ENCODE measurements around the gene TNS2.
A peak's percentile ranks its signal among the peaks of the same experiment; 100 is the strongest.

TNS2 gene

GRCh38 chr12:53096089-53096741, 46.4 kb downstream of the TNS2 start:
- Histone ChIP-seq H3K4me3 (ENCODE audit: insufficient read depth, low read depth, low read length) (no peak overlapping the region), H3K9me3 (ENCODE audit: control insufficient read depth, low read length) (no peaks in the 10 kb centered on the region), H3K27me3 (ENCODE audit: control insufficient read depth, insufficient read depth, low read length, poor library complexity, severe bottlenecking) (peaks cover 42% of the 10 kb centered on the region), H3K36me3 (ENCODE audit: control insufficient read depth, insufficient read depth, low read length) (no peaks in the 10 kb centered on the region), H3K4me1 (ENCODE audit: control insufficient read depth, insufficient read depth, low read length) (peaks cover 16% of the 10 kb centered on the region), H3K27ac (ENCODE audit: insufficient read depth, low read depth, low read length, poor library complexity, severe bottlenecking) (no peak overlapping the region)
- 27% methylated on average over 11 of the region's 11 CpGs for WGBS, 2 experiments

DNA sequence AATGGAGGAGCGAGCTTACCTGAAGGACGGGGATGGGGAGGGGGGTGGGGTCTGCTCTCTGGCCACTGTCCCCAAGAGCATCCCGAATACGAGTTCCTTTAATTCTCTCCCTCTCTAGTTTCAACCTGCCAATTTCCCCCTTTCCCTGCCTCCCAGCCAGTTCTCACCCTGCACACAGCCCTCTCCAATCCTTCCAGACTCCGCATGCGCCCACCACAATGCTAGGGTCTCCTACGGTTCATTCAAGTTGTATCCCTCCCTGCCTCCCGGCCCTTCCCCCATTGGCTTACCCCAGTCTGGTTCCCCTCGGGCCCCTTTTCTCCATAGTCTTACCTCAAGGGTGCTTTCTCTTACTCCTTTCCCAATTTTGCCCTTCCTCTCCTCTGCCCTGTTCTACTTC, 46.9 kb downstream of the TNS2 start:
- no peak overlapping the region for H3K4me3 ChIP-seq (ENCODE audit: insufficient read depth, low read depth, low read length)
- H3K36me3 ChIP-seq (ENCODE audit: control insufficient read depth, insufficient read depth, low read length), result no peaks in the 10 kb centered on the region
- H3K27ac ChIP-seq (ENCODE audit: insufficient read depth, low read depth, low read length, poor library complexity, severe bottlenecking), result no peak overlapping the region
- WGBS, 2 experiments, result 1 to 4% methylated on average over 9 of the region's 9 CpGs
- H3K9me3 ChIP-seq (ENCODE audit: control insufficient read depth, low read length), result no peaks in the 10 kb centered on the region
- peaks cover 38% of the 10 kb centered on the region for H3K27me3 ChIP-seq (ENCODE audit: control insufficient read depth, insufficient read depth, low read length, poor library complexity, severe bottlenecking)
- H3K4me1 ChIP-seq (ENCODE audit: control insufficient read depth, insufficient read depth, low read length), result peaks cover 16% of the 10 kb centered on the region

GRCh38 chr12:53097207-53097563, 47.3 kb downstream of the TNS2 start:
- WGBS, 2 experiments, result 0 to 1% methylated on average over 9 of the region's 9 CpGs
- peaks cover 37% of the 10 kb centered on the region for H3K27me3 ChIP-seq (ENCODE audit: control insufficient read depth, insufficient read depth, low read length, poor library complexity, severe bottlenecking)
- H3K27ac ChIP-seq (ENCODE audit: insufficient read depth, low read depth, low read length, poor library complexity, severe bottlenecking), result no peak overlapping the region

GRCh38 chr12:53097564-53098353, 47.9 kb downstream of the TNS2 start, which contains the start of gene IGFBP6:
IGFBP6 (plus strand) TSS chr12:53097667; CDS start chr12:53097718, 51 bp downstream.
- 1% methylated on average over 51 of the region's 51 CpGs for WGBS, 2 experiments
- H3K27ac ChIP-seq (ENCODE audit: insufficient read depth, low read depth, low read length, poor library complexity, severe bottlenecking), result no peak within 1 kb of the TSS
- H3K27me3 ChIP-seq (ENCODE audit: control insufficient read depth, insufficient read depth, low read length, poor library complexity, severe bottlenecking), result peaks cover 37% of the 10 kb centered on the region
- H3K4me3 ChIP-seq (ENCODE audit: insufficient read depth, low read depth, low read length), result peak within 1 kb of the TSS; percentile 54
- no peaks in the 10 kb centered on the region for H3K9me3 ChIP-seq (ENCODE audit: control insufficient read depth, low read length)
- no peaks in the 10 kb centered on the region for H3K36me3 ChIP-seq (ENCODE audit: control insufficient read depth, insufficient read depth, low read length)
- H3K4me1 ChIP-seq (ENCODE audit: control insufficient read depth, insufficient read depth, low read length), result peaks cover 16% of the 10 kb centered on the region

More at GRCh38 chr12:53097207-53097563, 47.3 kb downstream of the TNS2 start:
- Histone ChIP-seq H3K9me3 (ENCODE audit: control insufficient read depth, low read length) (no peaks in the 10 kb centered on the region), H3K4me3 (ENCODE audit: insufficient read depth, low read depth, low read length) (peak overlapping the region; percentile 54), H3K4me1 (ENCODE audit: control insufficient read depth, insufficient read depth, low read length) (peaks cover 16% of the 10 kb centered on the region), H3K36me3 (ENCODE audit: control insufficient read depth, insufficient read depth, low read length) (no peaks in the 10 kb centered on the region)

DNA sequence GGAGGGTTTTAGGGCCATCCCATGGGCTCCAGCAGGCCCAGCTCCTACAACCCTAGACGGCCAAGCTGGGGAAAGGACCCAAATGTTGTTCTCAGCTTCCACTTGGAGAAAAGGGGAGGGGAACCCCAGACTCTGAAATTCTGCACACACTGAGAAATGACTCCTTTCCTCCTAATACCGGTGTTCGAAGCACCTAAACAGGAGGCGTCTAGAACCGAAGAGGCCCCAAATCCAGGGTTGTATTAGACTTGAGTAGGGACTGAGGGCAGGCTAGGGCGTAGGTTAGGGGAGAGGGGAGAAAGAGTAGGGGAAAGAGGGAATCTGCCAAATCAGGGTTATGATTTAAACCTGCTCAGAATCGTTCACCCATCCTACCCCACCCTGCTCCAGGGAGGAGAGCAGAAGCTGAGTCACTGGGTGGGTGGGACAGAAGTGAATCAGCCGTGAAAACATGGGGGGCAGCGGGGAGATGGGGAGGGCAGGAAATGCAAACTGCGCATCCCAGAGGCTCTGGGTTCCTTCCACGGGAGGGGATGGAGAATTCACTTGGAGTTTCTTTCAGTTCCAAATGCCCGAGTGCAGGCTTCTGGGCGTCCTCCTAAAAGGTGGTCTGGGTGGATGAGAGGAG, 48.6 kb downstream of the TNS2 start:
- Histone ChIP-seq H3K27me3 (ENCODE audit: control insufficient read depth, insufficient read depth, low read length, poor library complexity, severe bottlenecking) (peaks cover 37% of the 10 kb centered on the region), H3K9me3 (ENCODE audit: control insufficient read depth, low read length) (no peaks in the 10 kb centered on the region), H3K4me3 (ENCODE audit: insufficient read depth, low read depth, low read length) (peak overlapping the region; percentile 54), H3K4me1 (ENCODE audit: control insufficient read depth, insufficient read depth, low read length) (peaks cover 16% of the 10 kb centered on the region), H3K36me3 (ENCODE audit: control insufficient read depth, insufficient read depth, low read length) (no peaks in the 10 kb centered on the region), H3K27ac (ENCODE audit: insufficient read depth, low read depth, low read length, poor library complexity, severe bottlenecking) (no peak overlapping the region)
- 25 to 28% methylated on average over 12 to 13 of the region's 13 CpGs for WGBS, 2 experiments

- H3K36me3 ChIP-seq (ENCODE audit: control insufficient read depth, insufficient read depth, low read length), result no peaks in the 10 kb centered on the region
- no peak overlapping the region for H3K4me3 ChIP-seq (ENCODE audit: insufficient read depth, low read depth, low read length)
- H3K27me3 ChIP-seq (ENCODE audit: control insufficient read depth, insufficient read depth, low read length, poor library complexity, severe bottlenecking), result peaks cover 37% of the 10 kb centered on the region
- peaks cover 16% of the 10 kb centered on the region for H3K4me1 ChIP-seq (ENCODE audit: control insufficient read depth, insufficient read depth, low read length)
- WGBS, 2 experiments, result 10 to 11% methylated on average over 6 of the region's 6 CpGs
- no peak overlapping the region for H3K27ac ChIP-seq (ENCODE audit: insufficient read depth, low read depth, low read length, poor library complexity, severe bottlenecking)
- H3K9me3 ChIP-seq (ENCODE audit: control insufficient read depth, low read length), result no peaks in the 10 kb centered on the region
Measured at GRCh38 chr12:53099071-53099882, 49.4 kb downstream of the TNS2 start.

GRCh38 chr12:53100466-53101151, 50.7 kb downstream of the TNS2 start:
- Histone ChIP-seq H3K9me3 (ENCODE audit: control insufficient read depth, low read length) (no peaks in the 10 kb centered on the region), H3K36me3 (ENCODE audit: control insufficient read depth, insufficient read depth, low read length) (no peaks in the 10 kb centered on the region)

DNA sequence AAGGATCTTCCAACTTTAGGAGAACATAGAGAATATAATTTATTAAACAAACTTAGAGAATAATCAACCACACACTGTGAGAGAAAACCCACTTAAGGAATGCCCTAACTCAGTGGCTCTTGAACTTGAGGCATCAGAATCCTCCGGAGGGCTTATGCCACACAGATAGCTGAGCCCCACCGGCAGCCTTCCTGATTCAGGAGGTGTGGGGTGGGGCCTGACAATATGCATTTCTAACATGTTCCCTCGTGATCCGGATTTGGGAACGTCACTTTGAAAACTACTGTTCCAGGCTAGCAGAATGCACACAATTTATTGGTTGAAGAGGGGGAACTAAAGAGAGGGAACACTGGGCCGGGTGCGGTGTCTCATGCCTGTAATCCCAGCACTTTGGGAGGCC, 51.4 kb downstream of the TNS2 start:
- H3K4me3 ChIP-seq (ENCODE audit: insufficient read depth, low read depth, low read length), result no peak overlapping the region
- H3K36me3 ChIP-seq (ENCODE audit: control insufficient read depth, insufficient read depth, low read length), result no peaks in the 10 kb centered on the region
- peaks cover 16% of the 10 kb centered on the region for H3K4me1 ChIP-seq (ENCODE audit: control insufficient read depth, insufficient read depth, low read length)
- no peaks in the 10 kb centered on the region for H3K9me3 ChIP-seq (ENCODE audit: control insufficient read depth, low read length)
- no peak overlapping the region for H3K27ac ChIP-seq (ENCODE audit: insufficient read depth, low read depth, low read length, poor library complexity, severe bottlenecking)
- H3K27me3 ChIP-seq (ENCODE audit: control insufficient read depth, insufficient read depth, low read length, poor library complexity, severe bottlenecking), result peaks cover 32% of the 10 kb centered on the region
- 88 to 90% methylated on average over 7 of the region's 7 CpGs for WGBS, 2 experiments

More at GRCh38 chr12:53100466-53101151, 50.7 kb downstream of the TNS2 start:
- peaks cover 37% of the 10 kb centered on the region for H3K27me3 ChIP-seq (ENCODE audit: control insufficient read depth, insufficient read depth, low read length, poor library complexity, severe bottlenecking)
- peaks cover 16% of the 10 kb centered on the region for H3K4me1 ChIP-seq (ENCODE audit: control insufficient read depth, insufficient read depth, low read length)
- no peak overlapping the region for H3K27ac ChIP-seq (ENCODE audit: insufficient read depth, low read depth, low read length, poor library complexity, severe bottlenecking)
- WGBS, 2 experiments, result 88 to 90% methylated on average over 13 of the region's 13 CpGs
- H3K4me3 ChIP-seq (ENCODE audit: insufficient read depth, low read depth, low read length), result no peak overlapping the region

DNA sequence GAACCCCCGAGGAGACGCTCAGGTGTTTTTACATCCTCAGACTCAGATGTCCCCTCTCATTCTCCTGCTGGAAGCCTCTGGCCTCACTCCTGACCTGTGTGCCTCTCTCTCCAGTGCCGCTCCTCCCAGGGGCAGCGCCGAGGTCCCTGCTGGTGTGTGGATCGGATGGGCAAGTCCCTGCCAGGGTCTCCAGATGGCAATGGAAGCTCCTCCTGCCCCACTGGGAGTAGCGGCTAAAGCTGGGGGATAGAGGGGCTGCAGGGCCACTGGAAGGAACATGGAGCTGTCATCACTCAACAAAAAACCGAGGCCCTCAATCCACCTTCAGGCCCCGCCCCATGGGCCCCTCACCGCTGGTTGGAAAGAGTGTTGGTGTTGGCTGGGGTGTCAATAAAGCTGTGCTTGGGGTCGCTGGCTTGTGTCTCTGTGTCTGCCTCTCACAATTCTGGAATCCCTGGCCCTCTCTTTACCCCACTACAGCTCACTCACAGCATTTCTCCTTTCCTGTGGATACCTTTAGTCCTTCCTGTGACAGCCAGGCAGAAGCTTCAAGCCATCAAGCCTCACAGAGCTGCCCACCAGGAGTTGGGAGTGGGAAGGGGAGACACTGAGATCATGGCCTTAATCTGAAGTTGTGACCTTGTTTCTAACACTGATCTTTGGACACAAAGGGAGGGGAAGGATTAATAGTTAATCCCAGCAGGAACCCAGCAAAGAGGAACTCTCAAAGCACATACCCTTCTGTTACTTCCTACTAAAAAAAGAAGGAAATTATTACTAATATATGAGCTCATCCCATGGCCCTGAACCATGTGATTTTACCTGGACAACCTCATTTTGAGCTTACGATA, 52.3 kb downstream of the TNS2 start:
- Histone ChIP-seq H3K4me3 (ENCODE audit: insufficient read depth, low read depth, low read length) (no peak overlapping the region), H3K27me3 (ENCODE audit: control insufficient read depth, insufficient read depth, low read length, poor library complexity, severe bottlenecking) (peaks cover 23% of the 10 kb centered on the region), H3K4me1 (ENCODE audit: control insufficient read depth, insufficient read depth, low read length) (peaks cover 16% of the 10 kb centered on the region), H3K27ac (ENCODE audit: insufficient read depth, low read depth, low read length, poor library complexity, severe bottlenecking) (no peak overlapping the region), H3K9me3 (ENCODE audit: control insufficient read depth, low read length) (no peaks in the 10 kb centered on the region), H3K36me3 (ENCODE audit: control insufficient read depth, insufficient read depth, low read length) (no peaks in the 10 kb centered on the region)
- 86 to 91% methylated on average over 12 of the region's 12 CpGs for WGBS, 2 experiments

All from ectodermal cell (in vitro differentiated cells).